GM12865 (cell line): ENCODE measurements around the gene NBAS.
A peak's percentile ranks its signal among the peaks of the same experiment; 100 is the strongest.

Source experiments
- DNase-seq: peaks from one replicate; pipeline ENCODE4 v3.0.0; 2010; ENCODE audit warnings: low read depth
- H3K4me3 ChIP-seq: 2 replicates; pipeline ENCODE4 v1.5.1; 2011; ENCODE audit warnings: mild to moderate bottlenecking, low read depth, low read length, control low read depth
- CTCF ChIP-seq: IDR thresholded peaks from 2 replicates; pipeline ENCODE4 v1.5.1; 2011; ENCODE audit warnings: low read length, control low read depth, low read depth, inconsistent platforms; ENCODE audit not compliant: insufficient read depth; ENCODE audit errors: missing control alignments

NBAS gene

GRCh38 chr2:15181092-15181745, 379.9 kb downstream of the NBAS start:
- no peak for DNase-seq
- no peak for TF ChIP-seq CTCF
- no peak overlapping the region for H3K4me3 ChIP-seq

GRCh38 chr2:15180379-15180778, 380.8 kb downstream of the NBAS start:
- H3K4me3 ChIP-seq = no peak overlapping the region
- no peak for TF ChIP-seq CTCF
- no peak for DNase-seq

GRCh38 chr2:15178946-15179345, 382.2 kb downstream of the NBAS start:
- no peak overlapping the region for H3K4me3 ChIP-seq
- no peak for DNase-seq
- TF ChIP-seq CTCF = no peak

- DNase-seq = peak; percentile 93
- no peak for TF ChIP-seq CTCF
- H3K4me3 ChIP-seq = no peak overlapping the region
These were observed 384.0 kb downstream of the NBAS start for GRCh38 chr2:15177103-15177502.

GRCh38 chr2:15176604-15177003, 384.5 kb downstream of the NBAS start:
- H3K4me3 ChIP-seq = no peak overlapping the region
- no peak for TF ChIP-seq CTCF
- no peak for DNase-seq

- TF ChIP-seq CTCF = no peak
- DNase-seq = no peak
- no peak overlapping the region for H3K4me3 ChIP-seq
These were observed 386.6 kb downstream of the NBAS start for GRCh38 chr2:15174567-15174966.

- TF ChIP-seq CTCF = no peak
- no peak overlapping the region for H3K4me3 ChIP-seq
These were observed 387.6 kb downstream of the NBAS start for GRCh38 chr2:15173501-15173900.

More at GRCh38 chr2:15173501-15173900, 387.6 kb downstream of the NBAS start:
- no peak for DNase-seq
